Ovary (tissue), 3 donors: ENCODE measurements around the gene NCKIPSD.

Experiments
- EP300 ChIP-seq: sonication (generic); formaldehyde crosslinking; IDR thresholded peaks from one replicate; pipeline ENCODE4 v1.6.1; 2017; ENCODE audit warnings: antibody characterized with exemption
- POLR2A ChIP-seq: fragments of 450-650 bp; IDR thresholded peaks from one replicate; pipeline ENCODE4 v1.6.1; 2017; ENCODE audit warnings: antibody characterized with exemption, mild to moderate bottlenecking, moderate library complexity
- TF ChIP-seq, protein P1 (sequence below), 3 donors: fragments of 450-650 bp in 2 of 3; fragments of 200-600 bp in 1 of 3; IDR thresholded peaks; one replicate each; pipeline versions ENCODE4 v1.5.1 to v1.8.0; 2016 to 2022; ENCODE audit warnings: antibody characterized with exemption in 3 of 3, mild to moderate bottlenecking in 1 of 3
- donor health status: DM: no; HTN: no; CAD: no.

DNA sequence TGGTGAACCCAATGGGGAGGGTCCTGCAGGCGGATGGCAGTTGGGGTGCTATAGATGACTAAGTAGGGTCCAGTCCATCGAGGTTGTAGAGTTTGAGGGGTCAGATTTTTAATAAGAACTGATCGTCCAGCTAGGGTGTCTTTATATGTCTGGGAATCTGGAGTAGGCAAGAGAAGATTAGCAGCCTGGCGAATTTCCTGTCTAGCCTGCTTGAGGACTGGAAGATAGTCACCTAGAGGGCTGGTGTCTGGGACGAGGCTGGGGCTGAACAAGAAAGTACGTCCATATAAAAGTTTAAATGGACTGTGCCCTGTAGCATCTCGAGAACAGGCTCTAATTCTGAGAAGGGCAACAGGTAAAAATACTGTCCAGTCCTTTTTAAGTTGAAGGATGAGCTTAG lies 38.0 kb upstream of the NCKIPSD start:
- TF ChIP-seq, protein P1, sequence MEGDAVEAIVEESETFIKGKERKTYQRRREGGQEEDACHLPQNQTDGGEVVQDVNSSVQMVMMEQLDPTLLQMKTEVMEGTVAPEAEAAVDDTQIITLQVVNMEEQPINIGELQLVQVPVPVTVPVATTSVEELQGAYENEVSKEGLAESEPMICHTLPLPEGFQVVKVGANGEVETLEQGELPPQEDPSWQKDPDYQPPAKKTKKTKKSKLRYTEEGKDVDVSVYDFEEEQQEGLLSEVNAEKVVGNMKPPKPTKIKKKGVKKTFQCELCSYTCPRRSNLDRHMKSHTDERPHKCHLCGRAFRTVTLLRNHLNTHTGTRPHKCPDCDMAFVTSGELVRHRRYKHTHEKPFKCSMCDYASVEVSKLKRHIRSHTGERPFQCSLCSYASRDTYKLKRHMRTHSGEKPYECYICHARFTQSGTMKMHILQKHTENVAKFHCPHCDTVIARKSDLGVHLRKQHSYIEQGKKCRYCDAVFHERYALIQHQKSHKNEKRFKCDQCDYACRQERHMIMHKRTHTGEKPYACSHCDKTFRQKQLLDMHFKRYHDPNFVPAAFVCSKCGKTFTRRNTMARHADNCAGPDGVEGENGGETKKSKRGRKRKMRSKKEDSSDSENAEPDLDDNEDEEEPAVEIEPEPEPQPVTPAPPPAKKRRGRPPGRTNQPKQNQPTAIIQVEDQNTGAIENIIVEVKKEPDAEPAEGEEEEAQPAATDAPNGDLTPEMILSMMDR (IDR thresholded peaks at IDR 0.05): no peak
- TF ChIP-seq POLR2A (no peak), EP300 (no peak)
